Gastroesophageal sphincter (tissue), 4 donors: ENCODE data around the gene FAM170A. TPM values are rescaled to one million over a fixed set of nuclear protein-coding genes. Genes with fewer than 3 reads are reported as not detected.

ENCODE experiments used
- ATAC-seq: fragments of 150-250 bp; one replicate; pipeline ENCODE4 v1.9.1; 2016; ENCODE audit warnings: mild to moderate bottlenecking, moderate library complexity
- H3K27ac ChIP-seq, 4 donors: fragments of 200-600 bp; sonication (generic) in 3 of 4; 1 replicate in 3 of 4; 2 replicates in 1 of 4; pipeline ENCODE4 v1.5.1; 2016 to 2019
- H3K27me3 ChIP-seq: fragments of 200-600 bp; sonication (generic); one replicate; pipeline ENCODE4 v1.5.1; 2019
- H3K36me3 ChIP-seq, 2 donors: fragments of 200-600 bp; sonication (generic); one replicate each; pipeline ENCODE4 v1.5.1; 2019; ENCODE audit warnings: control low read depth in 1 of 2
- H3K4me1 ChIP-seq, 3 donors: fragments of 200-600 bp; sonication (generic); 1 replicate in 2 of 3; 2 replicates in 1 of 3; pipeline ENCODE4 v1.5.1; 2016 to 2019; ENCODE audit warnings: control low read depth in 2 of 3
- H3K4me3 ChIP-seq, 2 donors: fragments of 200-600 bp; sonication (generic); one replicate each; pipeline ENCODE4 v1.5.1; 2019; ENCODE audit warnings: mild to moderate bottlenecking in 1 of 2, moderate library complexity in 1 of 2
- H3K9me3 ChIP-seq, 3 donors: fragments of 200-600 bp; sonication (generic); one replicate each; pipeline ENCODE4 v1.5.1; 2017 to 2019; ENCODE audit warnings: control low read depth in 2 of 3
- EP300 ChIP-seq: sonication (generic); formaldehyde crosslinking; IDR thresholded peaks from one replicate; pipeline ENCODE4 v1.6.1; 2017; ENCODE audit warnings: antibody characterized with exemption, mild to moderate bottlenecking
- POLR2A ChIP-seq, 2 donors: fragments of 450-650 bp; IDR thresholded peaks; one replicate each; pipeline ENCODE4 v1.6.1; 2017; ENCODE audit warnings: antibody characterized with exemption in 2 of 2, mild to moderate bottlenecking in 2 of 2, moderate library complexity in 1 of 2
- POLR2AphosphoS5 ChIP-seq: sonication (generic); formaldehyde crosslinking; IDR thresholded peaks from one replicate; pipeline ENCODE4 v1.6.1; 2017; ENCODE audit warnings: antibody characterized with exemption
- WGBS, 2 donors: methylation state at CpG; one replicate each; pipeline ENCODE4 v1.1.5; 2018; ENCODE audit warnings: low coverage in 1 of 2; 5-methylcytosine and 5-hydroxymethylcytosine counted together
- total RNA-seq, 4 donors: library from RNA; depleted of rRNA; stranded (reverse); fragments of >200 nt; gene quantifications; one replicate each; pipeline ENCODE4 v1.1.0, GENCODE V29; 2016
- TF ChIP-seq, protein P1 (sequence below), 4 experiments: fragments of 200-600 bp in 2 of 4; fragments of 450-650 bp in 2 of 4; sonication (generic) in 1 of 4; IDR thresholded peaks; one replicate each; pipeline ENCODE4 v1.5.1; 2017 to 2019; ENCODE audit warnings: antibody characterized with exemption in 4 of 4, mild to moderate bottlenecking in 2 of 4, moderate library complexity in 2 of 4

Gene FAM170A, protein sequence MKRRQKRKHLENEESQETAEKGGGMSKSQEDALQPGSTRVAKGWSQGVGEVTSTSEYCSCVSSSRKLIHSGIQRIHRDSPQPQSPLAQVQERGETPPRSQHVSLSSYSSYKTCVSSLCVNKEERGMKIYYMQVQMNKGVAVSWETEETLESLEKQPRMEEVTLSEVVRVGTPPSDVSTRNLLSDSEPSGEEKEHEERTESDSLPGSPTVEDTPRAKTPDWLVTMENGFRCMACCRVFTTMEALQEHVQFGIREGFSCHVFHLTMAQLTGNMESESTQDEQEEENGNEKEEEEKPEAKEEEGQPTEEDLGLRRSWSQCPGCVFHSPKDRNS
- not detected for total RNA-seq

DNA sequence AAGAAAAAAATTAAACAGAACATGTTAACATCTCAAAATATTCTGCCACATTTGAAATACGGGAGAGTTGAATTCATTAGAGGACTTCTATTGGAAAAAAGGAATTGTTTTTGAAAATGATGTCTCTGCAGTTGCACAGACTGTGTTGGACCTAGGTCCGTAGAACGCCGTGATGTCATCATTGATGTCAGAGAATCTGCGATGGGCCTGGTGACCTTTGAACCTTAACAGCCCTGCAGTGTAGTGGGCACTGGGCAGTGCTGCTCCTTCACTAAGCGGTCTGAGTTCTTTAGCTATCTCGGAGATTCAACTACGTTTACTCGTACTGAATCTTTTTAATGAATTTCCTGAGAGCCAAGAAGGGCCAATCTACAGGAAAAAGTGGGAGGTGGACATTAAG, at the start of gene FAM170A:
TSS of gene FAM170A (plus strand) at position 220 of the 400 bp plus-strand sequence. CDS start 211 bp downstream, outside the sequence.
- Histone ChIP-seq H3K4me3 (no peak within 1 kb of the TSS), H3K9me3 (peaks cover 0 to under 1% (median 0%) of the 10 kb centered on the region in 3 donors), H3K27ac (no peak within 1 kb of the TSS), H3K4me1 (no peaks in the 10 kb centered on the region), H3K27me3 (no peaks in the 10 kb centered on the region), H3K36me3 (no peaks in the 10 kb centered on the region)
- 85 to 90% methylated on average over 8 to 9 of the region's 9 CpGs for WGBS, 2 donors
- ATAC-seq: no peak
- TF ChIP-seq, protein P1, sequence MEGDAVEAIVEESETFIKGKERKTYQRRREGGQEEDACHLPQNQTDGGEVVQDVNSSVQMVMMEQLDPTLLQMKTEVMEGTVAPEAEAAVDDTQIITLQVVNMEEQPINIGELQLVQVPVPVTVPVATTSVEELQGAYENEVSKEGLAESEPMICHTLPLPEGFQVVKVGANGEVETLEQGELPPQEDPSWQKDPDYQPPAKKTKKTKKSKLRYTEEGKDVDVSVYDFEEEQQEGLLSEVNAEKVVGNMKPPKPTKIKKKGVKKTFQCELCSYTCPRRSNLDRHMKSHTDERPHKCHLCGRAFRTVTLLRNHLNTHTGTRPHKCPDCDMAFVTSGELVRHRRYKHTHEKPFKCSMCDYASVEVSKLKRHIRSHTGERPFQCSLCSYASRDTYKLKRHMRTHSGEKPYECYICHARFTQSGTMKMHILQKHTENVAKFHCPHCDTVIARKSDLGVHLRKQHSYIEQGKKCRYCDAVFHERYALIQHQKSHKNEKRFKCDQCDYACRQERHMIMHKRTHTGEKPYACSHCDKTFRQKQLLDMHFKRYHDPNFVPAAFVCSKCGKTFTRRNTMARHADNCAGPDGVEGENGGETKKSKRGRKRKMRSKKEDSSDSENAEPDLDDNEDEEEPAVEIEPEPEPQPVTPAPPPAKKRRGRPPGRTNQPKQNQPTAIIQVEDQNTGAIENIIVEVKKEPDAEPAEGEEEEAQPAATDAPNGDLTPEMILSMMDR (IDR thresholded peaks at IDR 0.05): no peak
- TF ChIP-seq EP300 (no peak), POLR2A (IDR thresholded peaks at IDR 0.05) (no peak), POLR2AphosphoS5 (no peak)

DNA sequence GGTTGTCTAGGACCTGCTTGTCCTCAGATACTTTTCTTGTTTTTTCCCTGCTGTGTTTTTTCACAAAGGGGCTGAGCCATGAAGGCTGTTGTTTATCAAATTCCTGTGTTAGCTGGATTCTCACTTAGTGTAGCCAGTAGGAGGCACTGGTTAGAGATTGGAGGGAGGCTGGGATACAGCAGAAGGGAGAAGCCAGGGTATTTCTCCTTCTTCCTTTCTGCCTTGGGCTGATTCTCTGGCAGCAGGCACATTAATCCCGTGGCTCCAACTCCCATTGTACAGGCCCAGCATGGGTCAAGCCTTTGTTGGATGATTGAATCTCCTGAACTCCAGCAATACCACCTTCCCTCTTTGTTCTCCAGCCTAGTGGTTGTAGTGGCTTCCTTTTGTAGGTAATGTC, 46.4 kb upstream of the FAM170A start:
- ATAC-seq: no peak

DNA sequence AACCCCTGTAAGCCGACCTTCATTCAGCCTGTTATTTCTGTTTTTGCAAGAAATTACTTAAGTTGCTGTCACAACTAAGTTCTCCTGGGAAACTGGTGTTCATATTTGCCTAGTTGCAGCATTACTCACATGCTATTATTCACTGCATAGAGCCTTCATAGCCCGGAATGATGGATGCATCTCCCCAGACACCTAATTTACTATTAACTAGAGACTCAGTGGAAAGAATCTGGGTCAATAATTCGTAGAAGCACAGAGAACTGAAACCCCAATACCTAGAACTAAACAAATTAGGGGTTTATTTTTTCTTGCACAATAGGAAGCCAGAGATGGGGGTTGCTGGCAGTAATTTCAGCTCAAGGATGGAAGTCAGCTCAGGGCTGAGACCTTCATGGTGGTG, 45.7 kb upstream of the FAM170A start:
- Histone ChIP-seq H3K4me3 (no peak overlapping the region), H3K27me3 (no peaks in the 10 kb centered on the region), H3K9me3 (no peaks in the 10 kb centered on the region), H3K4me1 (no peaks in the 10 kb centered on the region), H3K36me3 (no peaks in the 10 kb centered on the region), H3K27ac (no peak overlapping the region)
- ATAC-seq: no peak
- 41 to 47% methylated on average over 3 of the region's 3 CpGs for WGBS, 2 donors
- TF ChIP-seq POLR2AphosphoS5 (no peak), POLR2A (IDR thresholded peaks at IDR 0.05) (no peak), EP300 (no peak)
- TF ChIP-seq, protein P1 (IDR thresholded peaks at IDR 0.05): no peak

More for the DNA sequence above, 46.4 kb upstream of the FAM170A start:
- 33% methylated on average over 1 of the region's 1 CpG; no CpG with 5 or more reads in 1 of the 2 donors for WGBS, 2 donors
- H3K27me3 ChIP-seq: no peaks in the 10 kb centered on the region
- no peaks in the 10 kb centered on the region for H3K9me3 ChIP-seq
- no peaks in the 10 kb centered on the region for H3K4me1 ChIP-seq
- no peak overlapping the region for H3K4me3 ChIP-seq
- H3K27ac ChIP-seq: no peak overlapping the region
- no peaks in the 10 kb centered on the region for H3K36me3 ChIP-seq
- TF ChIP-seq EP300: no peak
- no peak for TF ChIP-seq POLR2A (IDR thresholded peaks at IDR 0.05)
- TF ChIP-seq POLR2AphosphoS5: no peak
- TF ChIP-seq, protein P1 (IDR thresholded peaks at IDR 0.05): no peak

DNA sequence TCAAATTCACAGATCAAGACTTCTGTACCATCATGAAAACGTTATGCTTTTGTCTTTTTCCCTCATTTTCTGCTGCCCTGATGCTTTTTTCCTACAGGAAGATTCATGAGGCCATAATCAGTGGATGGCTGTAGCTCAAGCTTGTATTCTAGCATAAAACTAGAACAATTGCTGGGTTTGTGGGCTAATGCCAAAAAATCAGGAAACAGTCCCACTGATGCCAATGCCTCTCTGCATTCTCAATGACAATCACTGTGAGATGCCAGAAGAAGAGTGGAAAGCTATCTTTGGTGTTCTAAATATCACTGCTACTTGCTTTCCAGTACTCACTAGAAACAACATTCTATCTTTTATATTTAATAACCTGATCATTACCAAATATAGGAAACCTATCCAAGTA, 33.3 kb upstream of the FAM170A start:
- no peak for ATAC-seq
- peaks cover 0 to 17% (median 0%) of the 10 kb centered on the region in 3 donors for H3K9me3 ChIP-seq
- H3K36me3 ChIP-seq: no peaks in the 10 kb centered on the region
- H3K4me3 ChIP-seq: no peak overlapping the region
- H3K4me1 ChIP-seq: no peaks in the 10 kb centered on the region
- H3K27me3 ChIP-seq: no peaks in the 10 kb centered on the region
- H3K27ac ChIP-seq: no peak overlapping the region
- WGBS, 2 donors: 36 to 64% methylated on average over 1 of the region's 1 CpG
- TF ChIP-seq POLR2A (IDR thresholded peaks at IDR 0.05) (no peak), POLR2AphosphoS5 (no peak), EP300 (no peak)
- TF ChIP-seq, protein P1 (IDR thresholded peaks at IDR 0.05): no peak

DNA sequence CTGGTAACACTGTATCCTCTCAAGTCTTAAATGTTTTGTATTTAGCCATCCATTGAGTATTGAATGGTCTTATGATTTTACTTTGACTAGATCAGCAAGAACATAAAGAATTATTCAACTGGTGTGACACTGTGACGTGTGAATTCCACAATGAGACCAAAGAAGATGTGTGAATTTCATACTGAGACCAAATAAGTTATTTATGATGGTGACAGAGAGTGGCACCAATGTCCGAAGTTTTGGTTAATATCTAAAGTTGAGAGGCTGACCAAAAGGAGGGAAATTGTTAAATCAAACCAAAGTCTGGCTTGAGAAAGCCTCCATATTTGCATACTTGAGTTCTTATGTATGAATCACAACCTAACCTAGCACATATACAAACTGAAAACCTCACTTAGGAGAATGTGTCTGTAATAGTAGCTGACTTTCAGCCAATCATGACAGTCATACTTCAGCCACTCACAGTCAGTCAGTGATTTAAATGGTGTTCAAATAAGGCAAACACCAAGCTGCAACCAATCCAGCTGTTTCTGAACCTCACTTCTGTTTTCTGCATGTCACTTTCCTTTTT, 31.5 kb upstream of the FAM170A start:
- peaks cover 0 to 10% (median 0%) of the 10 kb centered on the region in 3 donors for H3K9me3 ChIP-seq
- no peaks in the 10 kb centered on the region for H3K4me1 ChIP-seq
- WGBS, 2 donors: 75 to 88% methylated on average over 2 of the region's 2 CpGs
- ATAC-seq: no peak
- no peak overlapping the region for H3K4me3 ChIP-seq
- TF ChIP-seq POLR2AphosphoS5: no peak
- TF ChIP-seq POLR2A (IDR thresholded peaks at IDR 0.05): no peak
- TF ChIP-seq, protein P1 (IDR thresholded peaks at IDR 0.05): no peak
- TF ChIP-seq EP300: no peak
- H3K27me3 ChIP-seq: no peaks in the 10 kb centered on the region
- no peaks in the 10 kb centered on the region for H3K36me3 ChIP-seq
- no peak overlapping the region for H3K27ac ChIP-seq
